Effector memory CD8-positive, alpha-beta T cell (primary cell): ENCODE measurements around the gene SEC22B.
"Not testable (repeated sequence)": the region's sequence is repeated elsewhere in the genome, so short reads cannot be mapped to it uniquely, and the experiment has no call there.

Experiments used
- ATAC-seq: fragments of 150-1000 bp; cut with Tn5 transposase; replicated peaks from 2 replicates; pipeline ENCODE4 v1.10.0; 2021; ENCODE audit warnings: mild to moderate bottlenecking, moderate library complexity
- DNase-seq, 3 experiments: peaks; one replicate each; pipeline ENCODE4 v3.0.0; 2021
- H3K27ac Mint-ChIP-seq, 2 donors: one replicate each; pipeline ENCODE4 v1.8.0; 2022; ENCODE audit warnings: mild to moderate bottlenecking in 2 of 2, mixed read lengths in 2 of 2, moderate library complexity in 2 of 2
- H3K27me3 Mint-ChIP-seq, 2 donors: one replicate each; pipeline ENCODE4 v1.8.0; 2022; ENCODE audit warnings: mixed read lengths in 2 of 2
- H3K36me3 Mint-ChIP-seq: one replicate; pipeline ENCODE4 v1.8.0; 2022; ENCODE audit warnings: mild to moderate bottlenecking, moderate library complexity, mixed read lengths; ENCODE audit not compliant: insufficient read depth
- H3K4me1 Mint-ChIP-seq, 2 donors: one replicate each; pipeline ENCODE4 v1.8.0; 2022; ENCODE audit warnings: low read depth in 2 of 2, mixed read lengths in 2 of 2
- H3K4me3 Mint-ChIP-seq, 2 donors: one replicate each; pipeline ENCODE4 v1.8.0; 2022; ENCODE audit warnings: mild to moderate bottlenecking in 2 of 2, mixed read lengths in 2 of 2, moderate library complexity in 2 of 2
- H3K9me3 Mint-ChIP-seq, 2 donors: one replicate each; pipeline ENCODE4 v1.8.0; 2022; ENCODE audit warnings: mixed read lengths in 2 of 2

The SEC22B gene

DNA sequence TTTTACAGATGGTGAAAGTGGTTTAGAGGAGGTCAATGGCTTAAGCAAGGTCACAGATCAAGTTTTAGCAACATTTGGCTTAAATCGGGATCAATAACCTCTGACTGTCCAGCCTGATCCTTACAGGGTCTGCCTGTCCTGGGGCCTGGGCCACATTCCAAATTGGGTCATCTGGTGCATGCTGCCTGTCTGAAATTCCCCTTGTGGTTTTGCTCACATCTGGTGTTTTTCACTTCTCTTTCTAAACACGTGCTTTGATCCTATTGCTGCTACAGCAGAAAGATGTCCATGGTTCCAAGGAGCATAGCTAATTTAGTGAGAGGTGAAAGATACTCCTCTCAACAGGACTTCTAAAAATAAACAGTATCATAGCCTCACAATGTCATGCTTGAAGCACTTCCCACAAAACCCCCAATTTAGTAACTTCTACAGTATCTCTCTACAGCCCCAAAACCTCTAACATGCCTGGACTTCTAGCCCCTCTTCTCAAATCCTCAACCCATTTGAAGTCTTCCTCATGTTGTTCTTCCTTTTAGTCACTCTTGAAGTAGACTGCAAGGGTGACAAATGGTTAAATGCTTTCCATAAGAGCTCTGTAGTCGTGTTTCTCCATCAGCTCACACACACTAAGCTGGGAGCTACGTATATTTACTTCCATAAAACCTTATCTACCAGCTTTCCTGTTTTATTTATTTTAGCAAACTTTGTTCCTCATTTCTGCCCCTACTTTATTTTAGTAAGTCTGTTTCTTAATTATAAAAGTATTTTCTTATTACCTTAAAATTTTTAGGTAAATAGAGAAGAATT, 58.7 kb downstream of the SEC22B start:
- H3K4me1 Mint-ChIP-seq, H3K27me3 Mint-ChIP-seq, H3K4me3 Mint-ChIP-seq, H3K9me3 Mint-ChIP-seq, DNase-seq, H3K27ac Mint-ChIP-seq, H3K36me3 Mint-ChIP-seq: not testable (repeated sequence)
- ATAC-seq = peak; percentile 22

GRCh38 chr1:120116094-120116493, 60.2 kb downstream of the SEC22B start:
- not testable (repeated sequence) for H3K27ac Mint-ChIP-seq, H3K9me3 Mint-ChIP-seq, H3K4me3 Mint-ChIP-seq, H3K27me3 Mint-ChIP-seq, DNase-seq, H3K36me3 Mint-ChIP-seq, ATAC-seq, H3K4me1 Mint-ChIP-seq

GRCh38 chr1:120113134-120113533, 63.2 kb downstream of the SEC22B start:
- H3K36me3 Mint-ChIP-seq, H3K4me3 Mint-ChIP-seq, DNase-seq, H3K4me1 Mint-ChIP-seq, ATAC-seq, H3K27me3 Mint-ChIP-seq, H3K9me3 Mint-ChIP-seq, H3K27ac Mint-ChIP-seq: not testable (repeated sequence)

DNA sequence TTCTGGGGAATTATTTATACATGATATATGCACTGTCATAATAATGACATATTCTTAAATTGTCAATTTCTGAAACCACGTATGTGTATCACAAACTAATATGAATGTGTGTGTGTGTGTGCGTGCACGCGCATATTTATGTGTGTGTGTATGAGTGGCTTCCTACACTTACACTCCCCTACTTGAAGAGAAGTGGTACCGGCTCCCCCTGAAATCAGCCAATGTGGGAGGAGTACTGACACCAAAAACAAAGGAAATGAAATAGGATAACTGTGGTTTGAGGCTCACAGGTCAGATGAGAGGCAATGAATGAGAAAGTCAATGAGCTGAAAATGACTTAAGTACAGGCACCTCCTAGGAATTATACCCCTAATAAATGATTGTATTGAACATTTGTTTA, 64.1 kb downstream of the SEC22B start:
- H3K4me1 Mint-ChIP-seq, H3K4me3 Mint-ChIP-seq, H3K27me3 Mint-ChIP-seq, H3K36me3 Mint-ChIP-seq, DNase-seq, ATAC-seq, H3K9me3 Mint-ChIP-seq, H3K27ac Mint-ChIP-seq: not testable (repeated sequence)

DNA sequence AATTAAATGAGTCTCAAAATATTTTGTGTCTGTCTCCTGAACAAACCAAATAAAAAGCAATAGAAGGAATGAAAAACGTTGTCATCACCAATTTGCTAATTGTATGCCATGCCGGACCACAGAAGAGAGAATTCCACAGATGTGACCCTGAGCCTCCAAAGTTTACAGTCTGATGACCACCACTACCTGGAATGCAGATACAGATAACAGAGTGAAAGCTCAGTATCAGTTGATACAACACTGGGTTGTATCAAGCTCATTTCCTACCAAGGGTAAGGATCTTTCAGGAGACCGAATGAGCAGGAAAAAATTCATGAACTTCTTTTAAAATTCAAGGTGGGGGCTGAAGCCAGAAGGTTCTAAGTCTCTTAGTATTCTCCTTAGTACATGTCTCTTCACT, 64.5 kb downstream of the SEC22B start:
- H3K4me1 Mint-ChIP-seq, H3K4me3 Mint-ChIP-seq, H3K27ac Mint-ChIP-seq, H3K36me3 Mint-ChIP-seq, ATAC-seq, H3K9me3 Mint-ChIP-seq, H3K27me3 Mint-ChIP-seq, DNase-seq: not testable (repeated sequence)

DNA sequence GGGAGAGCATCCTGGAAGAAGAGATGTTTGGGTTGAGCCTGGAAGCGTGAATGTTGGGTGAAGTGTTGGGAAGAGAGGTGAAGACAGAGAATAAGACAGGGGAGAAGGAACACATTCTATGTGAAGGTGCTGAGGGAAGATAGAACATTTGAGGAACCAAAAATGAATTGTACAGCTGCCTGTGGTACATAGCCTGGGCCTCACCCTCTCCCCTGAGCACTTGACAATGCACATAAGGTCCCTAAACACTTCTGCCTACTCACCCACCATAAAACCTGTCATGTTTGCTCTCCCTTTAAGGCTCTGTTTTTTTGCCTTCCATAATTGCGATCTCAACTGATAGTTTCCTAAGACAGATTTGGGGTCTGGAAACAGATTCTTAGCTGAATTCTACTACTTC, 65.3 kb downstream of the SEC22B start:
- not testable (repeated sequence) for H3K9me3 Mint-ChIP-seq, H3K27ac Mint-ChIP-seq, ATAC-seq, H3K36me3 Mint-ChIP-seq, H3K4me1 Mint-ChIP-seq, DNase-seq, H3K27me3 Mint-ChIP-seq, H3K4me3 Mint-ChIP-seq

GRCh38 chr1:120109656-120110055, 66.7 kb downstream of the SEC22B start:
- not testable (repeated sequence) for H3K9me3 Mint-ChIP-seq, H3K4me3 Mint-ChIP-seq

DNA sequence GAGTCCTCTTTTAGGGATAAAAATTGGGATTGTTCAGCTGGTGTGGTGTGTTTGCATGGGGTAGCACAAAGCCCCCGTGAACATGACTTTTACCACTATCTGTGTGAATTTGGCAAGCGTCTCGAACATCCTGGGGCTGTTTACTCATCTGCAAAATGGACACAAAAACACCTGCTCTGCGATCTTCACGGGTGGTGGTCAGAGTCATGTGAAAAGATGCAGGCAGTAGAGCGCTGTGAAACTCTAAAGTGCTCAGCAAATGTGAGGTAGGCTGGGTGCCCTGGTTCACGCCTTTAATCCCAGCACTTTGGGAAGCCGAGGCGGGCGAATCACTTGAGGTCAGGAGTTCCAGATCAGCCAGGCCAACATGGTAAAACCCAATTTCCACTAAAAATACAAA, 67.1 kb downstream of the SEC22B start:
- not testable (repeated sequence) for H3K27me3 Mint-ChIP-seq, H3K36me3 Mint-ChIP-seq, ATAC-seq, H3K9me3 Mint-ChIP-seq, H3K4me1 Mint-ChIP-seq, H3K4me3 Mint-ChIP-seq, H3K27ac Mint-ChIP-seq, DNase-seq

More at GRCh38 chr1:120109656-120110055, 66.7 kb downstream of the SEC22B start:
- DNase-seq, H3K4me1 Mint-ChIP-seq, H3K27me3 Mint-ChIP-seq, H3K36me3 Mint-ChIP-seq, ATAC-seq, H3K27ac Mint-ChIP-seq: not testable (repeated sequence)

GRCh38 chr1:120105288-120105687, 71.0 kb downstream of the SEC22B start:
- not testable (repeated sequence) for H3K9me3 Mint-ChIP-seq, H3K36me3 Mint-ChIP-seq, H3K4me1 Mint-ChIP-seq, H3K27me3 Mint-ChIP-seq, H3K27ac Mint-ChIP-seq, H3K4me3 Mint-ChIP-seq, DNase-seq
- peak; percentile 45 for ATAC-seq

GRCh38 chr1:120103768-120104167, 72.6 kb downstream of the SEC22B start:
- peak; percentile 29 for ATAC-seq
- not testable (repeated sequence) for H3K27me3 Mint-ChIP-seq, H3K36me3 Mint-ChIP-seq, H3K9me3 Mint-ChIP-seq, H3K4me3 Mint-ChIP-seq, DNase-seq, H3K27ac Mint-ChIP-seq, H3K4me1 Mint-ChIP-seq

- not testable (repeated sequence) for H3K4me3 Mint-ChIP-seq, H3K27me3 Mint-ChIP-seq, DNase-seq, H3K4me1 Mint-ChIP-seq, ATAC-seq, H3K27ac Mint-ChIP-seq, H3K36me3 Mint-ChIP-seq, H3K9me3 Mint-ChIP-seq
Observed at GRCh38 chr1:120101593-120101992, 74.7 kb downstream of the SEC22B start.
